Epithelial cell of proximal tubule (primary cell): Measurements from ENCODE around the gene CACNA1E. TPM values are rescaled to one million over a fixed set of nuclear protein-coding genes. Genes with fewer than 3 reads are reported as not detected.
A peak's percentile ranks its signal among the peaks of the same experiment; 100 is the strongest.

Experiments used
- DNase-seq: peaks from one replicate; pipeline ENCODE4 v3.0.0-alpha.2; 2011; ENCODE audit warnings: low read depth
- H3K4me3 ChIP-seq: 2 replicates; pipeline ENCODE4 v1.5.1; 2011; ENCODE audit warnings: low read depth, mild to moderate bottlenecking, low read length
- total RNA-seq: library from RNA; depleted of rRNA; stranded (reverse); fragments of >200 nt; gene quantifications from 2 replicates; pipeline ENCODE4 v1.2.3, GENCODE V29; 2015
- TF ChIP-seq, protein P1 (sequence below): conservative IDR thresholded peaks from 2 replicates; pipeline ENCODE4 v1.5.1; 2012; ENCODE audit warnings: low read depth, mild to moderate bottlenecking, low read length

Gene CACNA1E
- total RNA-seq, 1 donor from 2014 or later, result 0.06 TPM

DNA sequence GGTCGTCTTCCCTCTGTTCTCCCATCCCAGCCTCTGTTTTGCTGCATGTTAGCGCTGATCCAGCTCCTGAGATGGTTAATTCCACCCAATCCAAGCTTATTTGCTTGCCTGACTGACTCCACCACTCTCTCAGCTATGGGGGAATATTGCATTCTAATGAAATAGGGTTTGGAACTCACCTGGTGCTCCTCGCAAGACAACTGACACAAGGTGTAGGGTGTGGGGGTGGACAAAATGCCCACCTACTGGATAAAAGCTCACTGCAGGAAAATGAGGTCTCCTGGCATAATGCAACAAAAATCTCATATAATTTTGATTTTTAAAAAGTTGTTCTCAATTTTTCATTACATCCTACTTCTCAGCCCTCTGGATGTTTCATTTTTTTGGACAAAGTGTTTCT is 319.1 kb downstream of the CACNA1E start:
- TF ChIP-seq, protein P1, sequence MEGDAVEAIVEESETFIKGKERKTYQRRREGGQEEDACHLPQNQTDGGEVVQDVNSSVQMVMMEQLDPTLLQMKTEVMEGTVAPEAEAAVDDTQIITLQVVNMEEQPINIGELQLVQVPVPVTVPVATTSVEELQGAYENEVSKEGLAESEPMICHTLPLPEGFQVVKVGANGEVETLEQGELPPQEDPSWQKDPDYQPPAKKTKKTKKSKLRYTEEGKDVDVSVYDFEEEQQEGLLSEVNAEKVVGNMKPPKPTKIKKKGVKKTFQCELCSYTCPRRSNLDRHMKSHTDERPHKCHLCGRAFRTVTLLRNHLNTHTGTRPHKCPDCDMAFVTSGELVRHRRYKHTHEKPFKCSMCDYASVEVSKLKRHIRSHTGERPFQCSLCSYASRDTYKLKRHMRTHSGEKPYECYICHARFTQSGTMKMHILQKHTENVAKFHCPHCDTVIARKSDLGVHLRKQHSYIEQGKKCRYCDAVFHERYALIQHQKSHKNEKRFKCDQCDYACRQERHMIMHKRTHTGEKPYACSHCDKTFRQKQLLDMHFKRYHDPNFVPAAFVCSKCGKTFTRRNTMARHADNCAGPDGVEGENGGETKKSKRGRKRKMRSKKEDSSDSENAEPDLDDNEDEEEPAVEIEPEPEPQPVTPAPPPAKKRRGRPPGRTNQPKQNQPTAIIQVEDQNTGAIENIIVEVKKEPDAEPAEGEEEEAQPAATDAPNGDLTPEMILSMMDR, result no peak
- DNase-seq, result no peak
- no peak overlapping the region for H3K4me3 ChIP-seq

DNA sequence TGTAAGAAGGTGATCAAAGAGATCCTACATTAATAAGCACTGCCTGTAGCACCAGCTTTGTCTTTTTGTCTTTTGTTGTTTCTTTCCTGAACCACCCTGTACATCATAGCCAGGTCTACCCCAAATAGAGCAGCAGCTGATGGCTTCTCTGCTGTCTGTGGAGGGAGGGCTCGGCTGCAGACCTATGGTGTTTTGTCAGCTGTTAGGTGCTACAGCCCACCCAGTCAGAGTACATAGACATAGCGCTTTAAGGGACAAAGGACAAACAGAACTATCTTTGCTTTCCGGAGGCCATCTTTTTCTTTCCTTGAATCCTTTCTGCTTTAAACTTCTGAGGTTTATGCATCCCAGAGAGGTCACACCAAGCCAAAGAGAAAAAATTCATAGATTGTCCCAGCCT is 320.1 kb downstream of the CACNA1E start:
- TF ChIP-seq, protein P1, result no peak
- no peak for DNase-seq

DNA sequence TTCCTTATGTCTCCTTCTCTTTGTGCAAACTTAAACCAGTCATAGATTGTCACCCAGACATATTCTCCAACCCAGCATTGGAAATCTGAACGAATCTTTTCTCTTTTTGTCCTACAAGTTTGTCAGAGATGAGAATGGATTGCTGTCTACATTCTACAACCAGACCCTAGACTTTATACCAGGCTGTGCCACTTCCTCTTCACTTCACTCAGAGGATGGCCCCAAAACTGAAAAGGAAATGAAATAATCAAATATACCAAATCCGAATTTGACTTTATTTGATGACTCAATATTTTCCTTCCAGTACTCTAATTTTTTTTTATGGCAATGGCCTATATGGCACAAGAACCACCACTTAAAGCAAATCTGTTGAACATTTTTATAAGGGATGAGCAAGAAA is 321.7 kb downstream of the CACNA1E start:
- no peak overlapping the region for H3K4me3 ChIP-seq
- TF ChIP-seq, protein P1, result no peak
- DNase-seq, result no peak

More for the DNA sequence above, 320.1 kb downstream of the CACNA1E start:
- H3K4me3 ChIP-seq, result no peak overlapping the region

DNA sequence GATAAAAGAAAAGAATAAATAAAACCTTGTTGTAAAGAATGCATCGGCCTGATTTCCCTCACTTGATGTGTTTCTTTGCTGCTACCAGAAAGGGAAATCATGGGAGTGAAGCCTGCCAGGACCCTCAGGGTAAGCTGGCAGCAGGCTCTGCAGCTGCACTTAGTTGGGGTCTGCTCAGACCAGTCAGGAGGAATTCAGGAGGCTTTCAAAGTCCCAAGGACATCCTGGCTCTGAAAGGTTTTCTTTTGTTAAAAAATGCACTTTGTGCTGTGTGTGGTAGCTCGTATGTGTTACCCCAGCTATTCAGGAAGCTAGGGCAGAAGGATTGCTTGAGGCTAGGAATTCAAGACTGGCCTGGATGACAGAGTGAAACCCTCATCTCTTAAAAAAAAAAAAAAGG is 323.4 kb downstream of the CACNA1E start:
- TF ChIP-seq, protein P1, result no peak
- no peak for DNase-seq
- H3K4me3 ChIP-seq, result no peak overlapping the region

DNA sequence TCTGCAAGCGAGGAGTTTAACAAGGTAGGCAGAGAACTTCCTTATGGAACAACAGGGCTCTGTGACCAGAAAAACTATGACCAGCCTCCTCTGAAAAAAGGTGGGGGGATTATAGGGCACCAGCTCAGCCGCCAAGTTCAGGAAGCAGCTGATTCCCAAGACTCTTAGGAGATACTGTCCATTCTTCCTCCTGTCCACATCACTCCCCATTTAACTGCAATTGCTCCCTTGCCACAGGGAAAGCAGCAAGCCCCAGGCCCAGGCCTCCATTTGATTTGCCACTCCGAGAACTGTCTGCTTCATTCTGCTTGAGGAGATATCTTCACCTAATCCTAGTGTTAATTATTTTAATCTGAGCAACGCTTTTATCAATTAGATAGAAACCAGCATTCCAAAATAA is 323.9 kb downstream of the CACNA1E start:
- no peak overlapping the region for H3K4me3 ChIP-seq
- TF ChIP-seq, protein P1, result no peak
- DNase-seq, result no peak

DNA sequence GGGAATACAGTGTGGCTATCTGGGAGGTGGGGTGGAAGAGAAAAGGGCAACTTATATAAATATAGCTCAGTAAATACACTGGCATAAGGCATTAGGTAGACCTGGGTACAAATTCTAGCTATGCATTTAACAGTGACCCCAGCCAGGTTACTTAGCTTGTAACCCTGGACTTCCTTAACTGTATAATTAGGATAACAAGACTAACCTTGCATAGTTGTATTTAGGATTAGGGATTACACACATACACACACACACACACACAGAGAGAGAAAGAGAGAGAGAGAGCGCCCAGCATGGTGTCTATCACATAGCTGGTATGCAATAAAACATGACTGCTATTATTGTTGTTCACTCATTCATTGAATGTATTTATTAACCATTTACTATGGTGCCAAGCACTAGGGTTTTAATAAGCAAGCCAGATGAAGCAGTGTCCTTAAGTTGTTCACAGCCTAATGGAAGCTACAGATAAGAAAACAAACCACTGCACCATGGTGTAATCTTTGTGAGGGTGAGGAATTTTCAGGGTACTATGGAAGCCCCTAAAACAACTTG is 326.8 kb downstream of the CACNA1E start:
- peak; percentile 42 for DNase-seq
- no peak overlapping the region for H3K4me3 ChIP-seq
- TF ChIP-seq, protein P1, result no peak

DNA sequence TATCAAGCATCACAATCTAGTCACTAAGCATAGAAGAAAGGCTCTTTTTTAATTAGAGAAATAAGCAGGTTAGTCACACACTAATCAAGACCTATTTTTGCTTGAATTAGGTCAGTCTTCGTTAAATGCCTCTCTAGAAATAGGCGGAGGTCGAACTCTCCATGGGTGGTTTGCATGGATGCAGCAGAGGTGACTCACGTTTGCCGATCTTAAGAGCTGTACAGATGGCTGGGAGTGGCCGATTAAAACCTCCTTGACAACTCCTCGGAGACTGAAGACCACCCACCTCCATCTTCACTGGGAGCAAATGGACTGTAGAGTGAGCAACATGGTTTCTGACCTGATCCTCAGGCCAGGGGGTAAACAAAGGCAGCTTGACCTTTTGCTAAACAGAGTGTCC is 328.9 kb downstream of the CACNA1E start:
- DNase-seq, result no peak
- TF ChIP-seq, protein P1, result no peak
- H3K4me3 ChIP-seq, result no peak overlapping the region
